WTC11 (cell line): ENCODE data around the gene NRF1. TPM values are rescaled to one million over a fixed set of nuclear protein-coding genes. Genes with fewer than 3 reads are reported as not detected.

Experiments used
- ATAC-seq: fragments of 200-7000 bp; cut with Tn5 transposase; 2 replicates; pipeline ENCODE4 v1.10.0; 2021; ENCODE audit warnings: mild to moderate bottlenecking, moderate library complexity
- CTCF ChIA-PET: fragments of 300-600 bp; sonication (Branson Sonifier 250); formaldehyde crosslinking; loops from one replicate; lab custom pipeline; 2021; ENCODE audit warnings: antibody characterized with exemption; lab: Charles Lee
- POLR2A ChIA-PET: fragments of 350-600 bp; sonication (Branson Sonifier 250); formaldehyde crosslinking; loops from one replicate; lab custom pipeline; 2021; ENCODE audit warnings: antibody characterized with exemption; lab: Charles Lee
- DNase-seq: peaks from one replicate; pipeline ENCODE4 v3.0.0; 2021; ENCODE audit warnings: low spot score
- H3K27ac Mint-ChIP-seq: 2 replicates; pipeline ENCODE4 v1.8.0; 2021; ENCODE audit warnings: mixed read lengths
- H3K27me3 Mint-ChIP-seq: 2 replicates; pipeline ENCODE4 v1.8.0; 2021; ENCODE audit warnings: low read depth, mild to moderate bottlenecking, moderate library complexity, mixed read lengths
- H3K36me3 Mint-ChIP-seq: 2 replicates; pipeline ENCODE4 v1.8.0; 2021; ENCODE audit warnings: mixed read lengths
- H3K4me1 Mint-ChIP-seq: 2 replicates; pipeline ENCODE4 v1.8.0; 2022; ENCODE audit warnings: mixed read lengths
- H3K4me3 Mint-ChIP-seq: 2 replicates; pipeline ENCODE4 v1.8.0; 2021; ENCODE audit warnings: mild to moderate bottlenecking, moderate library complexity, mixed read lengths
- H3K9me3 Mint-ChIP-seq: 2 replicates; pipeline ENCODE4 v1.8.0; 2021; ENCODE audit warnings: mixed read lengths
- CBFB ChIP-seq: sonication (generic); formaldehyde crosslinking; IDR thresholded peaks from 2 replicates; pipeline ENCODE4 v1.8.1; 2022; ENCODE audit warnings: mild to moderate bottlenecking, low read depth, missing genetic modification reagents
- ESRRA ChIP-seq: sonication (generic); formaldehyde crosslinking; IDR thresholded peaks from 2 replicates; pipeline ENCODE4 v1.8.1; 2022; ENCODE audit warnings: mild to moderate bottlenecking, missing genetic modification reagents, borderline replicate concordance
- FOXK1 ChIP-seq: sonication (generic); formaldehyde crosslinking; IDR thresholded peaks from 2 replicates; pipeline ENCODE4 v1.8.0; 2022; ENCODE audit warnings: mild to moderate bottlenecking, moderate library complexity, missing genetic modification reagents
- FOXP1 ChIP-seq: sonication (generic); formaldehyde crosslinking; IDR thresholded peaks from 2 replicates; pipeline ENCODE4 v1.8.0; 2022; ENCODE audit warnings: missing genetic modification reagents, mild to moderate bottlenecking, moderate library complexity, borderline replicate concordance
- JAZF1 ChIP-seq: fragments of 250-450 bp; sonication (Bioruptor Pico); IDR thresholded peaks from 2 replicates; pipeline ENCODE4 v1.9.0; 2021; ENCODE audit warnings: moderate library complexity, mild to moderate bottlenecking, inconsistent platforms
- KAT7 ChIP-seq: sonication (generic); formaldehyde crosslinking; IDR thresholded peaks from 2 replicates; pipeline ENCODE4 v1.8.1; 2023; ENCODE audit warnings: missing genetic modification reagents, mild to moderate bottlenecking, borderline replicate concordance
- NFYB ChIP-seq: sonication (generic); formaldehyde crosslinking; conservative IDR thresholded peaks from 2 replicates; pipeline ENCODE4 v1.8.0; 2022; ENCODE audit warnings: low read depth, missing genetic modification reagents
- NR1H2 ChIP-seq: sonication (generic); formaldehyde crosslinking; IDR thresholded peaks from 2 replicates; pipeline ENCODE4 v1.9.0; 2021; ENCODE audit warnings: mild to moderate bottlenecking, moderate library complexity, missing genetic modification reagents
- NR2C2 ChIP-seq: sonication (generic); formaldehyde crosslinking; IDR thresholded peaks from 2 replicates; pipeline ENCODE4 v1.8.0; 2022; ENCODE audit warnings: mild to moderate bottlenecking, missing genetic modification reagents
- RORB ChIP-seq: fragments of 250-450 bp; sonication (Bioruptor Pico); IDR thresholded peaks from 2 replicates; pipeline ENCODE4 v1.9.0; 2021; ENCODE audit warnings: mild to moderate bottlenecking
- SMAD4 ChIP-seq: sonication (generic); formaldehyde crosslinking; IDR thresholded peaks from 2 replicates; pipeline ENCODE4 v1.8.0; 2022; ENCODE audit warnings: mild to moderate bottlenecking, missing genetic modification reagents
- SP1 ChIP-seq: sonication (generic); formaldehyde crosslinking; conservative IDR thresholded peaks from 2 replicates; pipeline ENCODE4 v1.8.1; 2022; ENCODE audit warnings: missing genetic modification reagents
- TP53 ChIP-seq: sonication (generic); formaldehyde crosslinking; IDR thresholded peaks from 2 replicates; pipeline ENCODE4 v1.8.1; 2023; ENCODE audit warnings: mild to moderate bottlenecking, missing genetic modification reagents
- ZBTB21 ChIP-seq: sonication (generic); formaldehyde crosslinking; IDR thresholded peaks from 2 replicates; pipeline ENCODE4 v1.8.1; 2023; ENCODE audit warnings: mild to moderate bottlenecking, missing genetic modification reagents, borderline replicate concordance
- ZNF121 ChIP-seq: sonication (generic); formaldehyde crosslinking; IDR thresholded peaks from 2 replicates; pipeline ENCODE4 v1.8.0; 2023; ENCODE audit warnings: missing genetic modification reagents
- ZNF423 ChIP-seq: fragments of 250-450 bp; sonication (Bioruptor Pico); IDR thresholded peaks from 2 replicates; pipeline ENCODE4 v2.1.2; 2022; ENCODE audit warnings: mild to moderate bottlenecking, moderate library complexity
- total RNA-seq: library from RNA; stranded (reverse); gene quantifications from 3 replicates; pipeline ENCODE4 v1.2.3, GENCODE V29; 2021
- TF ChIP-seq, protein P1 (sequence below): sonication (generic); formaldehyde crosslinking; IDR thresholded peaks from 2 replicates; pipeline ENCODE4 v1.8.0; 2023; ENCODE audit warnings: missing genetic modification reagents, mild to moderate bottlenecking, borderline replicate concordance
- TF ChIP-seq, protein P2 (sequence below): sonication (generic); formaldehyde crosslinking; IDR thresholded peaks from 2 replicates; pipeline ENCODE4 v1.8.0; 2022; ENCODE audit warnings: missing genetic modification reagents
- TF ChIP-seq, protein P3 (sequence below): sonication (generic); formaldehyde crosslinking; IDR thresholded peaks from 2 replicates; pipeline ENCODE4 v1.8.1; 2023; ENCODE audit warnings: mild to moderate bottlenecking, missing genetic modification reagents
- TF ChIP-seq, protein P4 (sequence below): sonication (generic); formaldehyde crosslinking; IDR thresholded peaks from 2 replicates; pipeline ENCODE4 v1.8.0; 2022; ENCODE audit warnings: mild to moderate bottlenecking, missing genetic modification reagents
- TF ChIP-seq, protein P5 (sequence below): sonication (generic); formaldehyde crosslinking; IDR thresholded peaks from 2 replicates; pipeline ENCODE4 v1.8.1; 2023; ENCODE audit warnings: mild to moderate bottlenecking, moderate library complexity, missing genetic modification reagents
- TF ChIP-seq, protein P6 (sequence below): sonication (generic); formaldehyde crosslinking; IDR thresholded peaks from 2 replicates; pipeline ENCODE4 v1.8.1; 2023; ENCODE audit warnings: mild to moderate bottlenecking, missing genetic modification reagents, moderate library complexity
- TF ChIP-seq, protein P7 (sequence below): fragments of 250-450 bp; sonication (Bioruptor Pico); IDR thresholded peaks from 2 replicates; pipeline ENCODE4 v1.9.0; 2021; ENCODE audit warnings: mild to moderate bottlenecking
- TF ChIP-seq, protein P8 (sequence below): sonication (generic); formaldehyde crosslinking; IDR thresholded peaks from 2 replicates; pipeline ENCODE4 v1.8.0; 2022; ENCODE audit warnings: mild to moderate bottlenecking, missing genetic modification reagents

The NRF1 gene
- total RNA-seq, 1 experiment from 2014 or later: 16.4 TPM

DNA sequence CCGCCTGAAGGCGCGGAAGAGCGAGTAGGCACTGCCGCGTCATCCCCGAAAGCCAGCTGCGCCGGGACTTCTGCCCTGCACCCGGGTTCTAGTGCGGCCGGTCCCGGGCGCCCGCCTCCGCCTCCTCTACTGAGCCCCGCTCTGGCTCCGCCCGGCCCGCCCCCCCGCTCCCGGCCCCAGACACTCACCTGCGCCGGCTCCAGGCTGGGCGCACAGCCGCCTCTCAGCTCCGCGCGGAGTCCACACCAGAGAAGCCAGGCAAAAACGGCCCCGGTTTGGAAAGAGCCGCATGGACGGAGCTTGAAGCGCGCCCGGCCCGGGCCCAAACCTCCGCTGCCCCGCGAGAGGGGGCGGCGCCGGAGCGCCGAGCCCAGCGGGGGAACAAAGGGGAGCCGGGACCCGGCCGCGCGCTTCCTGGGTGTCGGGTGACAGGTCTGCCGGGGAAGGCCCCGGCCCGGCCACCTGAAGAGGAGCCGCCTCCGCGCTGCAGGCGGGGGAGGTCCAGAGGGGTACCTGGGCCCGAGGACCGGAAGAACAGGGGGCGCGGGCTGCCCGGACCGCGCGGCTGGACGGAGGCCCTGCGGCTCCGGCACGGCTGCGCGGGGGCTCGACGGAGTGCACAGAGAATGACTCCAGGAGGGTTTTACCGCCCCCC lies 168.2 kb downstream of the NRF1 start:
- Mint-ChIP-seq H3K4me3 (peak overlapping the region; percentile 77), H3K27ac (no peak overlapping the region), H3K36me3 (no peaks in the 10 kb centered on the region), H3K9me3 (no peaks in the 10 kb centered on the region), H3K27me3 (peaks cover 75% of the 10 kb centered on the region), H3K4me1 (peaks cover 52% of the 10 kb centered on the region)
- ChIA-PET CTCF (interaction anchor here (0.8 to 5.0 kb wide), 5 partner anchors 17 to 172 kb away, joined by 3 to 61 read pairs (median 5); no protein-coding TSS in a partner anchor), POLR2A (interaction anchor here (0.6 to 1.9 kb wide), 3 partner anchors 12 to 46 kb away, joined by 3 to 8 read pairs (median 8); no protein-coding TSS in a partner anchor)
- ATAC-seq (peak; percentile 2), DNase-seq (no peak)
- TF ChIP-seq TP53 (CRISPR knock-in tag) (peak; percentile 82; the same call in 1 of the 2 replicates), FOXK1 (no peak), SMAD4 (CRISPR knock-in tag) (no peak), FOXP1 (CRISPR knock-in tag) (no peak), NFYB (peak; percentile 10; the same call in 1 of the 2 replicates), ZBTB21 (CRISPR knock-in tag) (no peak), ZNF121 (CRISPR knock-in tag) (no peak), RORB (CRISPR knock-in tag) (no peak), NR2C2 (CRISPR knock-in tag) (no peak), CBFB (CRISPR knock-in tag) (no peak), ZNF423 (peak; percentile 90), NR1H2 (CRISPR knock-in tag) (no peak), KAT7 (no peak), ESRRA (CRISPR knock-in tag) (no peak), SP1 (CRISPR knock-in tag) (no peak), JAZF1 (no peak)
- TF ChIP-seq, protein P1, sequence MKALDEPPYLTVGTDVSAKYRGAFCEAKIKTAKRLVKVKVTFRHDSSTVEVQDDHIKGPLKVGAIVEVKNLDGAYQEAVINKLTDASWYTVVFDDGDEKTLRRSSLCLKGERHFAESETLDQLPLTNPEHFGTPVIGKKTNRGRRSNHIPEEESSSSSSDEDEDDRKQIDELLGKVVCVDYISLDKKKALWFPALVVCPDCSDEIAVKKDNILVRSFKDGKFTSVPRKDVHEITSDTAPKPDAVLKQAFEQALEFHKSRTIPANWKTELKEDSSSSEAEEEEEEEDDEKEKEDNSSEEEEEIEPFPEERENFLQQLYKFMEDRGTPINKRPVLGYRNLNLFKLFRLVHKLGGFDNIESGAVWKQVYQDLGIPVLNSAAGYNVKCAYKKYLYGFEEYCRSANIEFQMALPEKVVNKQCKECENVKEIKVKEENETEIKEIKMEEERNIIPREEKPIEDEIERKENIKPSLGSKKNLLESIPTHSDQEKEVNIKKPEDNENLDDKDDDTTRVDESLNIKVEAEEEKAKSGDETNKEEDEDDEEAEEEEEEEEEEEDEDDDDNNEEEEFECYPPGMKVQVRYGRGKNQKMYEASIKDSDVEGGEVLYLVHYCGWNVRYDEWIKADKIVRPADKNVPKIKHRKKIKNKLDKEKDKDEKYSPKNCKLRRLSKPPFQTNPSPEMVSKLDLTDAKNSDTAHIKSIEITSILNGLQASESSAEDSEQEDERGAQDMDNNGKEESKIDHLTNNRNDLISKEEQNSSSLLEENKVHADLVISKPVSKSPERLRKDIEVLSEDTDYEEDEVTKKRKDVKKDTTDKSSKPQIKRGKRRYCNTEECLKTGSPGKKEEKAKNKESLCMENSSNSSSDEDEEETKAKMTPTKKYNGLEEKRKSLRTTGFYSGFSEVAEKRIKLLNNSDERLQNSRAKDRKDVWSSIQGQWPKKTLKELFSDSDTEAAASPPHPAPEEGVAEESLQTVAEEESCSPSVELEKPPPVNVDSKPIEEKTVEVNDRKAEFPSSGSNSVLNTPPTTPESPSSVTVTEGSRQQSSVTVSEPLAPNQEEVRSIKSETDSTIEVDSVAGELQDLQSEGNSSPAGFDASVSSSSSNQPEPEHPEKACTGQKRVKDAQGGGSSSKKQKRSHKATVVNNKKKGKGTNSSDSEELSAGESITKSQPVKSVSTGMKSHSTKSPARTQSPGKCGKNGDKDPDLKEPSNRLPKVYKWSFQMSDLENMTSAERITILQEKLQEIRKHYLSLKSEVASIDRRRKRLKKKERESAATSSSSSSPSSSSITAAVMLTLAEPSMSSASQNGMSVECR: peak; percentile 9; the same call in 1 of the 2 replicates
- TF ChIP-seq, protein P2, sequence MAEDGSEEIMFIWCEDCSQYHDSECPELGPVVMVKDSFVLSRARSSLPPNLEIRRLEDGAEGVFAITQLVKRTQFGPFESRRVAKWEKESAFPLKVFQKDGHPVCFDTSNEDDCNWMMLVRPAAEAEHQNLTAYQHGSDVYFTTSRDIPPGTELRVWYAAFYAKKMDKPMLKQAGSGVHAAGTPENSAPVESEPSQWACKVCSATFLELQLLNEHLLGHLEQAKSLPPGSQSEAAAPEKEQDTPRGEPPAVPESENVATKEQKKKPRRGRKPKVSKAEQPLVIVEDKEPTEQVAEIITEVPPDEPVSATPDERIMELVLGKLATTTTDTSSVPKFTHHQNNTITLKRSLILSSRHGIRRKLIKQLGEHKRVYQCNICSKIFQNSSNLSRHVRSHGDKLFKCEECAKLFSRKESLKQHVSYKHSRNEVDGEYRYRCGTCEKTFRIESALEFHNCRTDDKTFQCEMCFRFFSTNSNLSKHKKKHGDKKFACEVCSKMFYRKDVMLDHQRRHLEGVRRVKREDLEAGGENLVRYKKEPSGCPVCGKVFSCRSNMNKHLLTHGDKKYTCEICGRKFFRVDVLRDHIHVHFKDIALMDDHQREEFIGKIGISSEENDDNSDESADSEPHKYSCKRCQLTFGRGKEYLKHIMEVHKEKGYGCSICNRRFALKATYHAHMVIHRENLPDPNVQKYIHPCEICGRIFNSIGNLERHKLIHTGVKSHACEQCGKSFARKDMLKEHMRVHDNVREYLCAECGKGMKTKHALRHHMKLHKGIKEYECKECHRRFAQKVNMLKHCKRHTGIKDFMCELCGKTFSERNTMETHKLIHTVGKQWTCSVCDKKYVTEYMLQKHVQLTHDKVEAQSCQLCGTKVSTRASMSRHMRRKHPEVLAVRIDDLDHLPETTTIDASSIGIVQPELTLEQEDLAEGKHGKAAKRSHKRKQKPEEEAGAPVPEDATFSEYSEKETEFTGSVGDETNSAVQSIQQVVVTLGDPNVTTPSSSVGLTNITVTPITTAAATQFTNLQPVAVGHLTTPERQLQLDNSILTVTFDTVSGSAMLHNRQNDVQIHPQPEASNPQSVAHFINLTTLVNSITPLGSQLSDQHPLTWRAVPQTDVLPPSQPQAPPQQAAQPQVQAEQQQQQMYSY (CRISPR knock-in tag): peak; percentile 17; the same call in 1 of the 2 replicates
- TF ChIP-seq, protein P3, sequence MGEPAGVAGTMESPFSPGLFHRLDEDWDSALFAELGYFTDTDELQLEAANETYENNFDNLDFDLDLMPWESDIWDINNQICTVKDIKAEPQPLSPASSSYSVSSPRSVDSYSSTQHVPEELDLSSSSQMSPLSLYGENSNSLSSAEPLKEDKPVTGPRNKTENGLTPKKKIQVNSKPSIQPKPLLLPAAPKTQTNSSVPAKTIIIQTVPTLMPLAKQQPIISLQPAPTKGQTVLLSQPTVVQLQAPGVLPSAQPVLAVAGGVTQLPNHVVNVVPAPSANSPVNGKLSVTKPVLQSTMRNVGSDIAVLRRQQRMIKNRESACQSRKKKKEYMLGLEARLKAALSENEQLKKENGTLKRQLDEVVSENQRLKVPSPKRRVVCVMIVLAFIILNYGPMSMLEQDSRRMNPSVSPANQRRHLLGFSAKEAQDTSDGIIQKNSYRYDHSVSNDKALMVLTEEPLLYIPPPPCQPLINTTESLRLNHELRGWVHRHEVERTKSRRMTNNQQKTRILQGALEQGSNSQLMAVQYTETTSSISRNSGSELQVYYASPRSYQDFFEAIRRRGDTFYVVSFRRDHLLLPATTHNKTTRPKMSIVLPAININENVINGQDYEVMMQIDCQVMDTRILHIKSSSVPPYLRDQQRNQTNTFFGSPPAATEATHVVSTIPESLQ (CRISPR knock-in tag): no peak
- TF ChIP-seq, protein P4, sequence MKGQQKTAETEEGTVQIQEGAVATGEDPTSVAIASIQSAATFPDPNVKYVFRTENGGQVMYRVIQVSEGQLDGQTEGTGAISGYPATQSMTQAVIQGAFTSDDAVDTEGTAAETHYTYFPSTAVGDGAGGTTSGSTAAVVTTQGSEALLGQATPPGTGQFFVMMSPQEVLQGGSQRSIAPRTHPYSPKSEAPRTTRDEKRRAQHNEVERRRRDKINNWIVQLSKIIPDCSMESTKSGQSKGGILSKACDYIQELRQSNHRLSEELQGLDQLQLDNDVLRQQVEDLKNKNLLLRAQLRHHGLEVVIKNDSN (CRISPR knock-in tag): no peak
- TF ChIP-seq, protein P5, sequence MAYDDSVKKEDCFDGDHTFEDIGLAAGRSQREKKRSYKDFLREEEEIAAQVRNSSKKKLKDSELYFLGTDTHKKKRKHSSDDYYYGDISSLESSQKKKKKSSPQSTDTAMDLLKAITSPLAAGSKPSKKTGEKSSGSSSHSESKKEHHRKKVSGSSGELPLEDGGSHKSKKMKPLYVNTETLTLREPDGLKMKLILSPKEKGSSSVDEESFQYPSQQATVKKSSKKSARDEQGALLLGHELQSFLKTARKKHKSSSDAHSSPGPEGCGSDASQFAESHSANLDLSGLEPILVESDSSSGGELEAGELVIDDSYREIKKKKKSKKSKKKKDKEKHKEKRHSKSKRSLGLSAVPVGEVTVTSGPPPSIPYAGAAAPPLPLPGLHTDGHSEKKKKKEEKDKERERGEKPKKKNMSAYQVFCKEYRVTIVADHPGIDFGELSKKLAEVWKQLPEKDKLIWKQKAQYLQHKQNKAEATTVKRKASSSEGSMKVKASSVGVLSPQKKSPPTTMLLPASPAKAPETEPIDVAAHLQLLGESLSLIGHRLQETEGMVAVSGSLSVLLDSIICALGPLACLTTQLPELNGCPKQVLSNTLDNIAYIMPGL: no peak
- TF ChIP-seq, protein P6, sequence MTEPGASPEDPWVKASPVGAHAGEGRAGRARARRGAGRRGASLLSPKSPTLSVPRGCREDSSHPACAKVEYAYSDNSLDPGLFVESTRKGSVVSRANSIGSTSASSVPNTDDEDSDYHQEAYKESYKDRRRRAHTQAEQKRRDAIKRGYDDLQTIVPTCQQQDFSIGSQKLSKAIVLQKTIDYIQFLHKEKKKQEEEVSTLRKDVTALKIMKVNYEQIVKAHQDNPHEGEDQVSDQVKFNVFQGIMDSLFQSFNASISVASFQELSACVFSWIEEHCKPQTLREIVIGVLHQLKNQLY (CRISPR knock-in tag): no peak
- TF ChIP-seq, protein P7, sequence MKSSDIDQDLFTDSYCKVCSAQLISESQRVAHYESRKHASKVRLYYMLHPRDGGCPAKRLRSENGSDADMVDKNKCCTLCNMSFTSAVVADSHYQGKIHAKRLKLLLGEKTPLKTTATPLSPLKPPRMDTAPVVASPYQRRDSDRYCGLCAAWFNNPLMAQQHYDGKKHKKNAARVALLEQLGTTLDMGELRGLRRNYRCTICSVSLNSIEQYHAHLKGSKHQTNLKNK (CRISPR knock-in tag): no peak
- TF ChIP-seq, protein P8, sequence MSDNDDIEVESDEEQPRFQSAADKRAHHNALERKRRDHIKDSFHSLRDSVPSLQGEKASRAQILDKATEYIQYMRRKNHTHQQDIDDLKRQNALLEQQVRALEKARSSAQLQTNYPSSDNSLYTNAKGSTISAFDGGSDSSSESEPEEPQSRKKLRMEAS (CRISPR knock-in tag): no peak
